Pons (tissue), 1 donor: ENCODE measurements around the gene UNKL.
"Not testable (repeated sequence)": the region's sequence is repeated elsewhere in the genome, so short reads cannot be mapped to it uniquely, and the experiment has no call there.

Experiments
- DNase-seq: peaks from one replicate; pipeline ENCODE4 v3.0.0-alpha.2; 2016; ENCODE audit warnings: low spot score

UNKL gene

DNA sequence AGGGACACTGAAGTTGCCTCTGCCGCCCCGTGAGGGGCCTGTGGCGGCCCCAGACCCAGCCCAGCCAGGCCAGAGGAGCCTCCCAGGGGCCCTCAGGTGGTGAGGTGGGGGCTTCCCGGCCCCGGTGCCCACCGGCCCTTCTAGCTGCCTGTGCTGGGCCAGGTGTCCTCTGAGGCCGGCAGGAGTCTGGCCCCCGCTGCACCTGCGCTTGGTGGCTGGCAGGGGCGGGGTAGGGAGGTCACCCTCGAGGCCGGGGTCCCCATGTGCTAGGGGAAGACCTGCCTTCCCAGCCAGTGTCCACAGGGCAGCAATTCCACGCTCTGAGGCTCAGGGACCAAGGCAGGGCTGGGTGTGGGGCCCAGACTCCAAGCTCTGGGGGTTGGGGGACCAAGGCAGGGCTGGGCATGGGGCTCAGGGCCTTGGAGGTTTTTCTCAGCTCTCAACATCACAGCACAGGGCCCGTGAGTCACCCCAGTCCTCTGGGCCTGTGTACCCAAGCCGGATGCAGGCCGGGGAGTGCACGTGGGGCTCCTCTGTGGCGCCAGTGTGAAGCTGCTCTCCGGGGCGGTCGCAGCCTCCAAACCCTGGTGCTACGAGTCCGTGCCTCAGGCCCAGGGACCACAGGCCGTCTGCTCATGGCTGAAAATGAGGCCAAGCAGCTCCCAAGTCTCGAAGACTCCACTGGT is 31.2 kb upstream of the UNKL start:
- no peak for DNase-seq

DNA sequence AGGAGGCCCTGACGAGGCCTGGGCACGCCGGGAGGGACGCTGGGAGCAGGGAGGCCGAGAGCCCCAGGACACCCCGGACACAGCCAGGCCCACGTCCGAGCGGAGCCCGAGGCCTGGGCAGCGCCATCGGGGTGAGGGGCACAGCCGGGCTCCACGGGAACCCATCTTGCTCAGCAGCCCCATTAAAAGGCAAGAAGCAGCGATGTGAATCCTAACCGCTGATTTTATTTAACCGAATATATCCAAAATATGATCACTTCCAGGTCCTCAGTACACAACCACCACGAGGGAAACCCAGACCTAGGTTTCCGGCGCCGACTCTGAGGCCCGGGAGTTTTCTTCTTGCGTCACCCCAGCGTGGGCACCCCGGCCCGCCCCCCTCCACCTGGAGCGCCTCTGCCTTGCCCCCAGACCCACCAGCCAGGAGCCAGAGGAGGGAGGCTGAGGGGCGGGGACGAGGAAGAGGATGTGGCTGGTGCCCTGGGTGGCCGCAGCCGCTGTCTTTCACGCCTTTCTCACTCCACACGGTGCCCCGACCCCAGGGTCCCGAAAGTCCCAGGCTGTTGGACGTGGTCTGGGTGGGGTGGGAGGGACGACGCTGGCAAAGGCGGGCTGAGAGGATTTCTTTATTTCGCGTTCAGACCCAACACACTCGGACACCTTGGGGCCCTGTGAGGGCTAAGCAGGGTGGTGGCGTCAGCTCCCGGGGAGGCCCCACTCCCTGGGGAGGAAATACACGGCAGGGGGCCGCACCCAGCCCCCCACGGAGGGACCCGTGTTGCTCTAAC is 30.4 kb upstream of the UNKL start:
- DNase-seq = no peak

DNA sequence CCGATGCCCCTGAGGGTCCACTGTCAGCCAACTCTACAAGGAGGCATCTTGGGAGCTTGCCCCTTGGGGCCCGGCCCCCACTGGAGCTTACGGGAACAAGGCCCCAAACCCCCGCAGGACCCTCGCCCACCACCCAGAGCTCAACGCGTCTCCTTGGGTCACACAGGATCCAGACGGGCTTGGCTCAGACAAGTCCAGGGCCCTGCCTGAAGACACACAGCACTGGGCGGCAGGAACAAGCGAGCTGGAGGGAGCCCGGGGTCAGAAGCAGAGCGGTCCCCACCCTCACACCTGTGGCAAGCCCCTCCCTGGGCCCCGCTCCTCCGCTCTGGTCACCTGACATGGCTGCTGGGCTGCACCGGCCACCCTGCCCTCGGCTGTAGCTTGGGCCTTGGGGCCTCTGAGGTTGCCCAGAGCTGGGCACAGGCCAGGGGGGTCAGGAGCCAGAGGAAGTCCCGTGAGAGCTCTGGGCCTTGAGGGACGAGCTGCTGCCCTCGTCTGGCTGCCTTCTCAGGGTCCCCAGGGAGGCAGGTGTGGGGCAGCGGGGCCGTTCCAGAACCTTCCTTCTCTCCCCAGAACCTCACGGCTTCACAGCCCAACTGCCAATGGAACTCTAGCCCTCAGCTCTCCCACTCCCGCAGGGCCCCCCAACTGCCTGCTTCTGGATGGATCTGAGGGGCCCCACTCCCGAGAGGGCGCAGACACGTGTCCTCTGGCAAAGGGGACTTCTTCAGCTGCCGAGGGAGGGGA is 29.7 kb upstream of the UNKL start, which contains the start of gene CCDC154:
Gene CCDC154 (minus strand): TSS at position 577 of the 750 bp plus-strand sequence. CDS start 234 bp downstream, at position 343.
- DNase-seq = no peak

DNA sequence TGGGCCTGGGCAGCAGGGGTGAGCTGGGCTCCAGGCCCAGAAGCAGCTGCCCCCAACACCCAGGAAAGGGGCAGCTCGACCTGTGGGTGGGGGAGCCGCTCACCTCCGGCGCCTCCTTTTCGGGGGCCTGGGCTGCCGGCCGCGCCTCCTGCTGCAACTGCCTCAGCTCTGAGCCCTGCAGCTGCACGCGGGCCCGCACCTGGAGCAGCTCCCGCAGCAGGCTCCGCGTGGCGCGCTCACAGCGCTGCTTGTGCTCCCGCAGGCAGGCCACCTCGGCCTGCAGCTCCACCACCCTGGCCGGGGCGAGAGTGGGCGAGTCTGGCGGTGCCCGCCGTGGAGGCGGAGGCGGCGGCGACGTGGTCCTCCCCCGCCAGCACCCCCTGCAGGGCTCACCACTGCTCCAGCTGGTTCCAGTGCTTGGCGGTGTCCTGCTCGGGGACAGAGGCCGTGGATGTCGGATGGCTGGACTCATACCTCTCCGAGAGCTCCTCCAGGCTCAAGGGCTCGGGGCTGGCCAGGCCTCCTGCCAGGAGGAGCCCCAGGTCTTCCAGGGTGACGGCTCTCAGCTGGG is 29.0 kb upstream of the UNKL start:
- no peak for DNase-seq

DNA sequence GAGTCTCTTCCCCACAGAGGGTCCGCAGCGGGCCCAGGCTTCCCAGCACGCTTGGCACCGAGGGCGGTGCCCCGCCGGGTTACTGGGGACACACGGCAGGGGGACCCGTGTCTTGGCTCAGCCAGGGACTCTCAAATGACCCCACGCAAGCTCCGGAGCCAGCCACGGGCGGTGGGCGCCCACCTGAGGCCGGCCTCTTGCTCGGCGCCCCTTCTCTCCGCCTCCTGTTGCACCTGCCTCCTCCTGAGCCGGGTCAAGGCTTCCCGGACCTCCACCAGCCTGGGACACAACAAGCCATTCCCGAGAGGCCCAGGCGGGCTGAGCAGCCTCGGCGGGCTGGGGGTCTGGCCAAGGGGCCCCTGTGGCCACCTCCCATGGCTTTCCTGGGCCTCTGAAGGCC is 28.2 kb upstream of the UNKL start:
- no peak for DNase-seq

DNA sequence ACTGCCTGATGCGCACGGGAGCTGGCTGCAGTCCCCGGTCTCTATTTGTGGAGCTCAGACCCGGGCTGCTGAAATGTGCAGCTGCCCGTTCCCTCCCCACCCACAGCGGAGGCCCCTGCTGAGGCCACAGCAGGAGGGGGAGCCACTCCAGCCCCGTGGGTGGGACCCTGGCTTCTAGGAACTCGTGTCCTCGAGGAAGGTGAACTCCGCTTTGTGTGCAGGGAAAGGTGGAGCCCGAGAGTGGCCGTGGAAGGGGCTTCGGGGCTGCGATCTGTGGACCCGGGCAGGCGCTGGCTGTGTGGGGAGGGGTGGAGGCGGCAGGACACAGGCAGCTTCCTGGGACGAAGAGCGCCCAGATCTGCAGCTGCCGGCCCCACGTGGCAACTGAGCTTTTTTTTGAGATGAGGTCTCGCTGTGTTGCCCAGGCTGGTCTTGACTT is 26.9 kb upstream of the UNKL start:
- no peak for DNase-seq

DNA sequence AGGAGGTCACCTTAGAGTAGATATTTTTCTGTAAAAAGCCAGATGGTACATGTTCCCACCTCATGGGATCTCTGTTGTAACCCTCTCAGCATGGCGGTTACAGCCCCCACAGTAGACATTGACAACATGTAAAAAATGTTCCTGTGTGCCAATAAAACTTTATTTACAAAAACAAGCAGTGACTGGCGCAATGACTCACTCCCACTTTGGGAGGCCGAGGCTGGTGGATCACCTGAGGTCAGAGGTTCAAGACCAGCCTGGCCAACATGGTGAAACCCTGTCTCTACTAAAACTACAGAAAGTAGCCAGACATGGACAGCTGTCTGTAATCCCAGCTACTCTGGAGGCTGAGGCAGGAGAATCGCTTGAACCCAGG is 25.2 kb upstream of the UNKL start:
- DNase-seq = not testable (repeated sequence)

DNA sequence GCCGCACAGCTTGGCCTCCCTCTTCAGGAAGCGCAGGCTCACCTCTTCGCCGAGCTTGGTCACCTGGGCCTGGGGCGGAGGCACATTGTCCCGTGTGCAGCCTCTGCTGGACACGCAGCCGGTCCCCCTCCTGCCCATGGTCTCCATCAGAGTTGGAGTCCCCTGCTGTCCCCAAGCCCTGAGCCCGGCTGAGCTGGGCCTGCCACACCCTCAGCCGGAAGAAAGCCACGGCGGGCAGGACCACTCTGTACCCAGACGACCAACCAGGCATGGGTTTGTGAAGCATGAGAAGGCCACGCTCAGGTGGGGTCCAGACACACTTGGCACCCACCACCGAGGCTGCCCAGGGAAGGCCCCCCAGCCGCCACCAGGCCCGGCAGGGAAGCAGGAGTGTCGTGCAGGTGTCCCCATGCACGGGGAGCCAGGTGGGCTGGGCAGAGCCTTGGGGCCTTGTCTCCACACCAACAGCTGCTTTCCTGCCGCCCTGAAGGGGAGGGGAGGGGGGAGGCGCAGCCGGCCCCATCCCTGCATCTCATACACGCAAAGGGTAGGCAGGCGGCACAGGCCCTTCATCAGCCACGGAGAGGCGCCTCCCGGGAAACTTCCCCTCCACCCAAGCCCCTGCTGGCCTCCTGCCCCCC is 24.7 kb upstream of the UNKL start:
- no peak for DNase-seq

DNA sequence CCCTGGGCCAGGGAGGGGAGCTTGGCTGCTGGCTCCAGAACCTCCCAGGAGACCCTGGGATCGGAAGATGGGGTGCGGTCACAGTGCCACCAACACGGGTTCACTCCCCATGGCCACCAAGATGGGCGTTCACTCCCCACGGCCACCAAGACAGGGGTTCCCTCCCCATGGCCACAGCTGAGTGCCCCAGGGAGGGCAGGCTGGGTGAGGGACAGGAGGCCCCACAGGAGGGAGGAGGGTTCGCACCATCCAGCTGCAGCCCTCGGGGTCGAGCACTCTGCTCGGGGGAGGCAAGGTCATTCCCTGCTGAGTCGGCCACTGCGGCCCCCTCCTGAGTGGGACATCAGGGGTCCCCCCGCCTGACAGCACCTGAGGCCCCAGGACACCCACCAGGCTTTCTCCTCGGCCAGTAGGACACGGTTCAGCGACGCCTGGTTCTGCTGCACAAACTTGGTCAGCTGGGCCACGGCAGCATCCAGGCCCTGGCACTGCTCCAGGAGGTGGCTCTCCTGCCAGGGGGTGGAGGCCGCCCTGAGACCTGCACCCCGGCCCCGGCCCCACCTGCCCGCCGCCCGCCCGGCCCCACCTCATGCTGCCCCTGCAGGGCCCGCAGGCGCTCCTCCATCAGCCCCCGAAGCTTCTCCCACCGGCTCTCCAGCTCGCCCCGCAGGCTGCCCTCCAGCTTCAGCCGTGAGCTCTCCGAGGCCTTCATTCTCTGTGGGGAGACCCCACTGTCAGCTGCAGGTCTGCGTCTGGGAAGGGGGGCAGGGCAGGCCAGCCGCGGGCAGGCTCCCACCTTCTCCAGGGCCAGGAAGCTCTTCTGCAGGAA is 23.9 kb upstream of the UNKL start:
- DNase-seq = no peak

DNA sequence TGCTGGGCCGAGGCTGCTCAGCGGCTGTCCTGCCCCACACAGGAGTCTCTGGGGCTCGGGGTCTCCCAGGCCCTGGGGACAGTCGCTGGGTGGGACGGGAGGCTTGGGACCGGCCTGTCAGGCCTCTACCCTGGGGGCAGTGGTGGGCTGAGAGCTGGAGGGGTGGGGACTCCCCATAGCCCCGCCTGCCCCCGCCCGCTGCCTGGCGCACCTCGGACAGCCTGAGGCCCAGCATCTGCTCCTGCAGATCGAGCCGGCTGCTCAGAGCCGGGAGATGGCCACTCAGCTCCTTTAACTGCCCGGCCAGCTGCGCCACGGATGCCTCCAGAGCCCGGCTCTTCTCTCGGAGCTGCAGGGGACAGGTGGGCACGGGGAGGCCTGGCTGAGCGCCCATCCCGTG is 23.1 kb upstream of the UNKL start:
- DNase-seq = no peak

DNA sequence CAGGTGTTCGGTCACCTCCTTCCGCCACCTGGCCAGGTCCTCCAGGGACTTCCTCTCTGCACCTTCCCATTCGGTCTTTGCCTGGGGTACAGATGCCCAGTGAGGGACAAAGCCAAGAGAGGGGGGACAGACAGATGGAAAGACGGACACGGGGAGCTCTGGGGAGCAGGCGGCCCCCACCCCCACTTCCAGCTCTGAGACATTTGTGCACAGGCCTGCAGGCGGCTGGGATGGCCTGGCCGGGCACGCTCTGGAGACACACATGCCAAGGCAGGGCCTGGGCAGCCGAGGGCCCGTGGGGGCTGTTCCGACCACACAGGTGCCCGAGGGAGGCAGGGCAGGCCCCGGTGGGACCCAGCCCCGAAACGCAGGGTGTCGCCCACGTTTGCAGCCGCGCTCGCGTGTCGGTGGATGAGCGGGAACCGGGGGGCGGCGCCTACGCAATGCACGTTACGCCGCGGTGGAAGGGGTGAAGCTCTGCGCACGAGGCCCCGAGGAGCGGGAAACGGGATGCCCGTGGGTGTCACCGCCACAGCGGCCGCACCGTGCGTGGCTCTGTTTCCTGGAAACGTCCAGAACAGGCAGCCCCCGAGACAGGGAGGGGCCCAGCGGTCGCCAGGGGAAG is 22.3 kb upstream of the UNKL start:
- DNase-seq = no peak

DNA sequence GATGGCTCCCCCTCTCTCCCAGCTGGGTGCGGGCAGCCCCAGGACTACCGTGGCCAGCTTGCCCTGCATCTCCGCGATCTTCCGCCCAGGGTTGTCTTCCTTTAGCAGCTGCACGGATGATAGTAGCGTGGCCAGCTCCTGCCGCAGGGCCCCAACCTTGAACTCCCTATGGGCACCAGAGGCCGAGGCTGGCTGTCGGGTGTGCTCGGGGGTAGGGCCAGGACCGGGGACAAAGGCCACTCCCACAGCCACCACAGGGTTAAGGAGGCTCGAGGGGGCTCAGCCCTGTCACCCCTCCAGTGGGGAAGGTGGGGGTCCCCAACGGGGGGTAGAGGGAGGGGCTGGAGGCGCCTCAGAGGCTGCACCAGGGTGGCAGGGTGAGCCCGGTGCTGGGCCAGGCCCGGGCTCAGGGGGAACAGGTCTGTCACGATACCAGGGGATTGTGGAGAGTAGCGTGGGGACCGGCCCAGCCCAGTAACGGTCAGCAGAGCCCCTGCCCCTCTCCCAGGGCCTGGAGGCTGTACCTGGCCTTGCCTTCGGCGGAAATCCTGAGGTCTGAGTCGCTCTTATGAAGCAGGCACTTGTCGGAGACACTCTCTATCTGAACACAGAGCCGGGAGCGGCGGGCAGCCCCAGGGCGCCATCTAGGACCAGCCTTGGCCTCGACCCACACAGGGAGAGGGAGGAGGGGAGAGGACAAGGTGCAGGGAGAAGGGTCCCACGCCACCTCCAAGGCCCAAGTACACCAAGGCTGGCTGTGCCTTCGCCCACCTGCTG is 21.6 kb upstream of the UNKL start:
- DNase-seq = no peak

DNA sequence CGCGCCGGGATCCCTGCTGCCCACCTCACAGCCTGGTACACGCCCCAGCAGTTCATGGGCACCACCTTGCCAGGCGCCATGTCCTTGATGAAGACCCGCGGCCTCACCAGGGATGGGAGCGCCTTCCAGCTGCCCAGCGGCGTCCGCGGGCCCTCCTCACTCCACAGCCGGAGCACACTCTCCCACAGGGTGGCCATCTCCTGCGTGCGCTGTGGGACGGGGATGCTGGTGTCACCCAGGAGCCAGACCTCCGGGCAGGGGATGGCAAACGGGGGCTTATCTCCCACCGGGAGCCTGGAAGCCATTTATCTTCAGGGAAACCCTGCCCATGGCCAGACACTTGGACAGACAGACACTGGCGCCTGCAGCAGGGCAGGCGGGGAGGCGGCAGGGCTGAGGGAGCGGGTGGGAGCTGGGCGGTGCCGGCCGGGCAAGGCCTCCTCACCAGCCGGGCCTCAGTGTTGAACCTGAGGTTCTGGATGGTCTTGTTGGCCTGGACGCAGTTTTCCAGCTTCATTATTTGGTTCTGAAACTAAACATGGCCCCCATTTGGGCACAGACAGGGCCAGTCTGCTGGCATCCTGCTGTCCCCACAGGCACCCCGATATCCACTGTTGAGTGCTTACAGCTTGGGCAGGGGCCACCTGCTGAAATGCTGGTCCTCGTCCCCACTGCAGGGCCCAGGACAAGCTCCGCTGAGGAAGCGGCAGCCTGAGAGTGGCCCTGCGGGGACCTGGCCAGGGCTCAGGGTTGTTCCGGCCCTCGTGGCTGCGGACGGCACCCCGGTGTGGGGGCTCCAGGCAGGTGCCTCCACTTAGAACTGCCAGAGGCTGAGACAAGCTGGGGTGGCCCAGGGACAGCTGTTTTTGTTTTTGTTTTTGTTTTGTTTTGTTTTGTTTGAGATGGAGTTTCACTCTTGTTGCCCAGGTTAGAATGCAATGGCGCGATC is 20.4 kb upstream of the UNKL start:
- no peak for DNase-seq

DNA sequence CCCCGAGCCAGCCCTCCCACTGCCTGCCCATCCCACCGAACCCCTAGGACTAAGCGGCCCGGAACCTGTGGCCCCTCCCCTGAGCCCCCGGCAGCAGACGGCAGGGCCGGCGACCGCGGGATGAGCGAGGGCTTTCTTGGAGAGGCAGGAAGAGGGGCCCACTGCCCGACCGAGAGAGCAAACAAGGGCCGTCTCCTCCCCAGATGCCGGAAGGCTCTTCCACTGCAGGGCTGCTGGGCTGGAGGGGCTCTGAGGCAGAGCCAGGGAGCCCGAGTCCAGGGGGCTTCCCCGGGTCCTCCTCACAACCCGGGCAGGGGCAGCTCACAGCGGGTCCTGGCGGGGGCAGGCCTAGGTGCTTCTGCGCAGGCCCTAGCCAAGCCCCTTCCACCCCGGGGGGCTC is 19.3 kb upstream of the UNKL start:
- no peak for DNase-seq

DNA sequence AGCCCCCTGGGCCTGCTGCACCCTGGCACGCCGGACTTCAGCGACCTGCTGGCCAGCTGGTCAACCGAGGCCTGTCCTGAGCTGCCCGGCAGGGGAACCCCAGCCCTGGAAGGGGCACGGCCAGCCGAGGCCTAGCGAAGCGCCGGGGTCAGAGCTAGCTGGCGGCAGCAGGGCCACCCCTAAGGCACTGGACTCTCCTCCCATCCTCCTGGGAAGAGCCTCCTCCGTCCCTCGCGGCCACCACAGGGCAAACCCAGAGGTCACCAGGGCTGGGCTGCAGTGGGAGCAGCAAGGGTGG is 18.7 kb upstream of the UNKL start:
- DNase-seq = no peak

DNA sequence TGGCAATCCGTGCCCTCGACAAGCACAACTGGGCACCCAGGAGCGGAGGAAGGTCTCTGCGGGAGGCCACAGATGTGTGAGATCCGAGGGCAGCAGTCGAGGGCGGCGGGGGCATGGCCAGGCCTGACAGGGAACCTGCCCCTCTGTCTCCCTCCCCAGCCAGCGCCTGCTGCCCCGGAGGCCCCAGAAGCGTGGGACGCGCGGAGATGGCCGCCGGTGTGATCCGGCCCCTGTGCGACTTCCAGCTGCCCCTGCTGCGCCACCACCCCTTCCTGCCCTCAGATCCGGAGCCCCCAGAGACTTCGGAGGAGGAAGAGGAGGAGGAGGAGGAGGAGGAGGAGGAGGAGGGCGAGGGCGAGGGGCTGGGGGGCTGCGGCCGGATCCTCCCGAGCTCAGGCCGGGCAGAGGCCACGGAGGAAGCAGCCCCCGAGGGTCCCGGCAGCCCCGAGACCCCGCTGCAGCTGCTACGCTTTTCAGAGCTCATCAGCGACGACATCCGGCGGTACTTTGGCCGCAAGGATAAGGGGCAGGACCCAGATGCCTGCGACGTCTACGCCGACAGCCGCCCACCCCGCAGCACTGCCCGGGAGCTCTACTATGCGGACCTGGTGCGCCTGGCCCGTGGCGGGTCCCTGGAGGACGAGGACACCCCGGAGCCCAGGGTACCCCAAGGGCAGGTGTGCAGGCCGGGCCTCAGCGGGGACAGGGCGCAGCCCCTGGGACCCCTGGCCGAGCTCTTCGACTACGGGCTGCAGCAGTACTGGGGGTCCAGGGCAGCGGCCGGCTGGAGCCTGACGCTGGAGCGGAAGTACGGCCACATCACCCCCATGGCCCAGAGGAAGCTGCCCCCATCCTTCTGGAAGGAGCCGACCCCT is 18.1 kb upstream of the UNKL start:
- DNase-seq = no peak

DNA sequence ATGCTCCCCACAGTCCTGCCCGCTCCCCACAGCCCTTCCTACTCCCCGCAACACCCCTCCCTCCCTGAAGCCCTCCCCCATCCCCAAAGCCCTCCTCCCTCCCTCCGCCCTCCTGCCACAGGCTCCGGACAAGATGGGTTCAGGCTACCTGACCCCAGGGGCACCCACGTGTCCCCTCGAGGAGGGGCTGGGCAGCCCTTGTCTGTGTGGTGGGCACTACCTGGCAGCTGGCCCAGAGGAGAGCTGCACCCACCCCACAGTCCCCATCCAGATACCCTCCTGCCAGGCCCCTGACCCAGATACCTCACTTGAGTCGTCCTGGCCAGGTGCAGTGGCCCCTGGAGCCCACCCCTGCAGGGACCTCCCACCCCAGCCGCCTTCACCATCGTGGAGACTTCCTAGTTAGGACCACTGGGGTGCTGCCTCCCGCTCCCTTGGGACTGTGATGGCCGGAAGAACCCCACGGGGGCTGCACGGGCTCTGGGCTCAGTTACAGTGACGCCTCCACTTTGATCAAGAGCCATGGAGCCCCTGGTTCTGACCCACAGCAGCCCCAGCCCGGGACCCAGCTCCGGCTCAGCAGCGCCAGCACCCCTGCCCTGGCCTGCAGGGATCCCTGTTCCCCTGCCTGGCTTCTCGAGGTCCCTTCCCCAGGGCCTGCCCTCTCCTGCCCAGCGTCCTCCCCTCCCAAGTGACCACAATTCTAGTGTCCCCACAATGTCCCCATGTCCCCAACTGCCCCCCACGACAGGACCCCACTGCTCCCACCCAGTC is 17.2 kb upstream of the UNKL start:
- no peak for DNase-seq
